H1 (cell line): Measurements from ENCODE around the gene KRT3. TPM values are rescaled to one million over a fixed set of nuclear protein-coding genes. Genes with fewer than 3 reads are reported as not detected.

Source experiments
- CHD2 ChIP-seq: IDR thresholded peaks from 2 replicates; pipeline ENCODE4 v1.6.1; 2012; ENCODE audit warnings: low read length, improper control_type of control experiment
- CREB1 ChIP-seq: IDR thresholded peaks from 2 replicates; pipeline ENCODE4 v1.6.1; 2012; ENCODE audit warnings: inconsistent platforms
- GTF2F1 ChIP-seq: IDR thresholded peaks from 2 replicates; pipeline ENCODE4 v1.6.1; 2012; ENCODE audit warnings: low read depth, low read length, improper control_type of control experiment, borderline replicate concordance
- YY1 ChIP-seq: IDR thresholded peaks from 2 replicates; pipeline ENCODE4 v1.6.1; 2011; ENCODE audit warnings: low read depth, mild to moderate bottlenecking, low read length
- polyA plus RNA-seq, 7 experiments: library from polyadenylated mRNA; depleted of rRNA in 3 of 7; stranded (reverse) in 5 of 7; unstranded in 2 of 7; fragments of >200 nt in 5 of 7; fragments of 200-250 nt in 2 of 7; gene quantifications; 1 replicate in 5 of 7; 2 replicates in 1 of 7; 4 replicates in 1 of 7; pipeline versions ENCODE4 v1.2.1 to v1.2.3, GENCODE V29; 2011 to 2013; ENCODE audit warnings: missing spikeins in 2 of 7, mixed read lengths in 2 of 7
- total RNA-seq: library from RNA; stranded (reverse); fragmentation: NEBNext Ultra II Directional; extraction: Animal tissue kit (Norgen Biotek cat#: 25700); gene quantifications from 2 replicates; pipeline ENCODE4 v1.2.1, GENCODE V29; 2021
- TF ChIP-seq, protein P1 (sequence below): IDR thresholded peaks from 2 replicates; pipeline ENCODE4 v1.6.1; 2012; ENCODE audit warnings: low read length, inconsistent platforms
- TF ChIP-seq, protein P2 (sequence below): IDR thresholded peaks from 2 replicates; pipeline ENCODE4 v1.6.1; 2011; ENCODE audit warnings: low read depth, mild to moderate bottlenecking, low read length; ENCODE audit not compliant: insufficient read depth

KRT3 gene
- total and polyA plus RNA-seq, 2 of the 8 experiments (the other 6 are each of a cell fraction or from before 2014, with no cell fraction given): not detected

DNA sequence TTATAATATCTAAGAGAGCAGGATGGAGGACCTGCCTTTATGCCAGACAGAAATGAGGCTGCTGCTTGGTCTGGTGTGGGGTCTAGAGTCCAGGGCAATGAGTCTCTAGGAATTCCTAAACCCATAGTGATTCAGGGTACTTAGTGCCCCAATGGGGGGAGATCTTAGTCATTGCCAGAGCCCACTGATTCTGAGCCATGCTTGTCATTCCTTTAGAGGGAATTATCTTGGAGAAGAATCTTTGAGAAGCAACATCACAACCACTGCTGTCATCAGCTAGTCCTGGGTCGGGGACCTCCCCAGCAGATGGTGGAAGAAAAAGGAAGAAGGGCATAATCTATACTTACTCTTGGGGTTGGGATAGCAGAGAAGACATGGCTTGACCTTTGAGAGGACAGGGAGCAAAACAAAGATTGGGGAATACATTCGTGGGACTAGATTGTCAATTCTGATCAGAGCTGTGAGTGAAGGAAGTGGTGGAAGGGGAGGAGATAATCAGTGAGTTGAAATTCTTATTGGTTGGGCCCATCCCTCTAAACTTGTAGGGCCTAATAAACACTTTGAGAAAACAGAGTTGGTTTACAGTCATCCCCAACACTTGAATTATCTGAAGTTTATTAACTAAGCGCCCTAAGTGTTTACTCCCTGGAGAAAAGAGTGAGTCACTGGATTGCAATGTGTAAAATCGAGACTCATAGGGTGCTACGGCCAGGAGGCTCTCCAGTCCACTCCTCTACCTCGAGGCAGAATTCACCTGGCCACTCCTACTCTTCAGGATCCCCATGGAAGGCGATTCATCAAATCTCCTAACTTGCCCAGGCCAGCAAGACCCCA, 3.0 kb upstream of the KRT3 start (continued):
- no peak for TF ChIP-seq GTF2F1
- TF ChIP-seq CREB1: no peak
- TF ChIP-seq, protein P1, sequence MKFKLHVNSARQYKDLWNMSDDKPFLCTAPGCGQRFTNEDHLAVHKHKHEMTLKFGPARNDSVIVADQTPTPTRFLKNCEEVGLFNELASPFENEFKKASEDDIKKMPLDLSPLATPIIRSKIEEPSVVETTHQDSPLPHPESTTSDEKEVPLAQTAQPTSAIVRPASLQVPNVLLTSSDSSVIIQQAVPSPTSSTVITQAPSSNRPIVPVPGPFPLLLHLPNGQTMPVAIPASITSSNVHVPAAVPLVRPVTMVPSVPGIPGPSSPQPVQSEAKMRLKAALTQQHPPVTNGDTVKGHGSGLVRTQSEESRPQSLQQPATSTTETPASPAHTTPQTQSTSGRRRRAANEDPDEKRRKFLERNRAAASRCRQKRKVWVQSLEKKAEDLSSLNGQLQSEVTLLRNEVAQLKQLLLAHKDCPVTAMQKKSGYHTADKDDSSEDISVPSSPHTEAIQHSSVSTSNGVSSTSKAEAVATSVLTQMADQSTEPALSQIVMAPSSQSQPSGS: no peak
- no peak for TF ChIP-seq YY1
- TF ChIP-seq, protein P2, sequence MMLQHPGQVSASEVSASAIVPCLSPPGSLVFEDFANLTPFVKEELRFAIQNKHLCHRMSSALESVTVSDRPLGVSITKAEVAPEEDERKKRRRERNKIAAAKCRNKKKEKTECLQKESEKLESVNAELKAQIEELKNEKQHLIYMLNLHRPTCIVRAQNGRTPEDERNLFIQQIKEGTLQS: no peak
- no peak for TF ChIP-seq CHD2
- TF ChIP-seq, all 59 proteins: peak for 0
